Measurements from ENCODE around the gene KLHL21.
A peak's percentile ranks its signal among the peaks of the same experiment; 100 is the strongest.

The KLHL21 gene

GRCh38 chr1:6635161-6635909 is 32.7 kb upstream of the KLHL21 start:
- no peaks in the 10 kb centered on the region for H3K27me3 ChIP-seq (ENCODE audit: insufficient read depth, low read length)
- no peak overlapping the region for H3K4me3 ChIP-seq (ENCODE audit: low read length)
- no peak overlapping the region for H3K27ac ChIP-seq (ENCODE audit: low read depth, low read length)
- no peaks in the 10 kb centered on the region for H3K9me3 ChIP-seq (ENCODE audit: insufficient read depth, low read depth, low read length)
- H3K9ac ChIP-seq (ENCODE audit: low read depth, low read length): no peak overlapping the region
- no peaks in the 10 kb centered on the region for H3K4me1 ChIP-seq (ENCODE audit: insufficient read depth, low read length)
- WGBS: 96% methylated on average over 20 of the region's 20 CpGs
- H3K36me3 ChIP-seq (ENCODE audit: insufficient read depth, low read length): peaks cover 80% of the 10 kb centered on the region

DNA sequence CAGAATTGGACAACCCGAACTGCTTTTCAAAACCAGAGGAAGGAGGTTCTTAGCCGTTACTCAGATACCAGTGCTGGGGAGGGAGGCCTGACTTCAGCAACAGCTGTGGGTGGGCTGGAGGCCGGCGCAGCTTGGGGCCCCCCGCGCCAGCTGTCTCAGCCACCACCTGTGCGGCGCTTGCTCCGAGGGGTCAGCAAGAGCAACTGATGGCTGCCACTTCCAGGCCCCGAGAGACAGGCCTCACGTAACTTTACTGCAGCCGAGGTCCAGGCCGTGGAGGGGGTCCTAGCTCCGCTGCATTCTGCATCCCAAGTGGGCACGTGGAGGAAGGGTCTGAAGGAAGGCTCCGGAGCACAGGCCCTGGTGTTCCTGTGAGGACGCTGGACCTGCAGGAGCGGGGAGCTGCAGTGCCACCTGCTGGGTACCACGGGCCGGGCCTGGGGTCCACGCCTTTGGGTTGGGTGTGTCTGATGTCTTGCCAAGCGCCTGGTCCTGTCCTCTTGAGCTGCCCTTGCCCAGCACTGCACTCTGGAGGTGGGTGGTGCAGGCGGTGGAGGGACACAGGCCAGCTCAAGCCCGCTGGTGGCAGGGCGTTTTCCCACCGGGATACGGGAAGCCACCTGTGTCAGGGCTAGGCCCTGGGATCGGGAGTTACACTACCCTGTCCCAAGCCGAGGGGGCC is 31.8 kb upstream of the KLHL21 start:
- peaks cover 80% of the 10 kb centered on the region for H3K36me3 ChIP-seq (ENCODE audit: insufficient read depth, low read length)
- 87% methylated on average over 29 of the region's 29 CpGs for WGBS
- no peak overlapping the region for H3K27ac ChIP-seq (ENCODE audit: low read depth, low read length)
- H3K4me3 ChIP-seq (ENCODE audit: low read length): no peak overlapping the region
- H3K27me3 ChIP-seq (ENCODE audit: insufficient read depth, low read length): no peaks in the 10 kb centered on the region
- H3K4me1 ChIP-seq (ENCODE audit: insufficient read depth, low read length): no peaks in the 10 kb centered on the region
- no peaks in the 10 kb centered on the region for H3K9me3 ChIP-seq (ENCODE audit: insufficient read depth, low read depth, low read length)
- H3K9ac ChIP-seq (ENCODE audit: low read depth, low read length): no peak overlapping the region

DNA sequence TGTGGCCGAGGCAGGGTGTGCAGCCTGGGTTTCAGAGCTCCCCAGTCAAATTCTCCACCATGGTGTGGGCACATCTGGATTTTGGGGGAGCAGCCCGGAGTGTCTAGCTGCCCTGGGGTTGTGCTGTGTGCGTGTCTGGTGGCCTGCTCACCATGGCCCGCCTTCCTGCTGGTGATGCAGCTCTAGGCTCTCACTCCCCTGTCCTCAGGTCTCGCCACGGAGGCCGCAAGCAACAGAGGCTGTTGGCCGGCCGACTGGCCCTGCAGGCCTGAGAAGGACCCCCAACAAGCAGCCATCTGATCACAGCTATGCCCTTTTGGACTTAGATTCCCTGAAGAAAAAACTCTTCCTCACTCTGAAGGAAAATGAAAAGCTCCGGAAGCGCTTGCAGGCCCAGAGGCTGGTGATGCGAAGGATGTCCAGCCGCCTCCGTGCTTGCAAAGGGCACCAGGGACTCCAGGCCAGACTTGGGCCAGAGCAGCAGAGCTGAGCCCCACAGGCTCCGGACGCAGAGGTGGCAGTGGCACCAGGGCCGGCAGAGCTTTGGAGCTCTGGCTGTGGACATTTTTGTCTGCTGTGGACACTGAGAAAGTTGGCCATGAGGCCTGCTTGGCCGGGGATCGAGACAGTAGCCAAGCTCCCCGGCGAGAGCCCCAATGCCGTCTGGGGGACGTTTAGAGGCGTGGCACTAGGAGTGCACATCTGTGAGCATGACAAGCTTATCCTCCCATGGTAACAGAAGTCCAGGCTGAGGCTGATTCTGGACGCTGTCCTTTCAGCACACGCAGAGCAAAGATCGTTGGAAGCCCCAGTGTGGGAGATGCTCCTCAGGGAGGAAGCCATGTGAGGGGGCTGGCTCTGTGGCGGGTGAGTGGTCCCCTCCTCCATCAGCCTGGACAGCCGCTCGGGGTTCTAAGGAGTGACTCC is 30.2 kb upstream of the KLHL21 start:
- no peak overlapping the region for H3K27ac ChIP-seq (ENCODE audit: low read depth, low read length)
- H3K4me3 ChIP-seq (ENCODE audit: low read length): no peak overlapping the region
- H3K9ac ChIP-seq (ENCODE audit: low read depth, low read length): no peak overlapping the region
- WGBS: 94% methylated on average over 28 of the region's 30 CpGs
- no peaks in the 10 kb centered on the region for H3K9me3 ChIP-seq (ENCODE audit: insufficient read depth, low read depth, low read length)
- H3K36me3 ChIP-seq (ENCODE audit: insufficient read depth, low read length): peaks cover 80% of the 10 kb centered on the region
- H3K4me1 ChIP-seq (ENCODE audit: insufficient read depth, low read length): no peaks in the 10 kb centered on the region
- no peaks in the 10 kb centered on the region for H3K27me3 ChIP-seq (ENCODE audit: insufficient read depth, low read length)

- WGBS: 97% methylated on average over 8 of the region's 8 CpGs
- Histone ChIP-seq H3K4me1 (ENCODE audit: insufficient read depth, low read length) (no peaks in the 10 kb centered on the region), H3K9me3 (ENCODE audit: insufficient read depth, low read depth, low read length) (no peaks in the 10 kb centered on the region), H3K27ac (ENCODE audit: low read depth, low read length) (no peak overlapping the region), H3K4me3 (ENCODE audit: low read length) (no peak overlapping the region), H3K36me3 (ENCODE audit: insufficient read depth, low read length) (peaks cover 73% of the 10 kb centered on the region), H3K9ac (ENCODE audit: low read depth, low read length) (no peak overlapping the region), H3K27me3 (ENCODE audit: insufficient read depth, low read length) (no peaks in the 10 kb centered on the region)
Observed at GRCh38 chr1:6631058-6631457, 28.4 kb upstream of the KLHL21 start.

DNA sequence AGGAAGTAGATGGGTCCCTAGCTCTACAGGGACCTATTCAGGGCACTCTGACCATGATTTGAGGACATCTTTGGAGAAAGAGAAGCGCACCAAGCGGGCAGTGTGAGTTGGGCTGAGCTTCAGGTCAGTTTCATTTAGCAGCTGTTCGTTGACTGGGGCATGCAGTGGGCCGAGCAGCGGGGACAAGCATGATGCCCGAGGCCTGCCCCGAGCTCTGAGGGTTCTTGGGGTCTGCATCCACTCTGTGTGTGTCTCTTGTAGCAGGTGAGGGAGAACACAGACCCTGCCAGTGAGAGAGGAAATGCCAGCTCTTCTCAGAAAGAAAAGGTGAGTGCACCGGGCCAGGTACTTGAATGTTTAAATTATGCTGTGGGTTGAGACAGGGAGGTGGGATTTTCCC is 27.4 kb upstream of the KLHL21 start:
- 94% methylated on average over 8 of the region's 8 CpGs for WGBS
- H3K9ac ChIP-seq (ENCODE audit: low read depth, low read length): peak overlapping the region; percentile 30; the same call in 1 of the 2 replicates
- no peak overlapping the region for H3K4me3 ChIP-seq (ENCODE audit: low read length)
- H3K27ac ChIP-seq (ENCODE audit: low read depth, low read length): no peak overlapping the region
- no peaks in the 10 kb centered on the region for H3K4me1 ChIP-seq (ENCODE audit: insufficient read depth, low read length)
- H3K36me3 ChIP-seq (ENCODE audit: insufficient read depth, low read length): peaks cover 62% of the 10 kb centered on the region
- no peaks in the 10 kb centered on the region for H3K9me3 ChIP-seq (ENCODE audit: insufficient read depth, low read depth, low read length)
- no peaks in the 10 kb centered on the region for H3K27me3 ChIP-seq (ENCODE audit: insufficient read depth, low read length)

GRCh38 chr1:6628971-6629479 is 26.4 kb upstream of the KLHL21 start:
- H3K27me3 ChIP-seq (ENCODE audit: insufficient read depth, low read length): no peaks in the 10 kb centered on the region
- peaks cover 53% of the 10 kb centered on the region for H3K36me3 ChIP-seq (ENCODE audit: insufficient read depth, low read length)
- 92% methylated on average over 12 of the region's 12 CpGs for WGBS
- no peaks in the 10 kb centered on the region for H3K9me3 ChIP-seq (ENCODE audit: insufficient read depth, low read depth, low read length)
- H3K27ac ChIP-seq (ENCODE audit: low read depth, low read length): no peak overlapping the region
- 0 out of 2 replicates have a peak, but pooled peaks cover 1% of the 10 kb centered on the region for H3K4me1 ChIP-seq (ENCODE audit: insufficient read depth, low read length)
- H3K4me3 ChIP-seq (ENCODE audit: low read length): no peak overlapping the region
- no peak overlapping the region for H3K9ac ChIP-seq (ENCODE audit: low read depth, low read length)

GRCh38 chr1:6627841-6628545 is 25.3 kb upstream of the KLHL21 start:
- Histone ChIP-seq H3K36me3 (ENCODE audit: insufficient read depth, low read length) (peaks cover 53% of the 10 kb centered on the region), H3K4me3 (ENCODE audit: low read length) (no peak overlapping the region), H3K4me1 (ENCODE audit: insufficient read depth, low read length) (0 out of 2 replicates have a peak, but pooled peaks cover 2% of the 10 kb centered on the region), H3K27me3 (ENCODE audit: insufficient read depth, low read length) (no peaks in the 10 kb centered on the region), H3K9me3 (ENCODE audit: insufficient read depth, low read depth, low read length) (no peaks in the 10 kb centered on the region), H3K27ac (ENCODE audit: low read depth, low read length) (no peak overlapping the region), H3K9ac (ENCODE audit: low read depth, low read length) (0 out of 2 replicates have a peak overlapping the region, but pooled peaks have one; percentile 14)
- WGBS: 94% methylated on average over 21 of the region's 21 CpGs

GRCh38 chr1:6627031-6627430 is 24.4 kb upstream of the KLHL21 start:
- Histone ChIP-seq H3K9ac (ENCODE audit: low read depth, low read length) (no peak overlapping the region), H3K4me1 (ENCODE audit: insufficient read depth, low read length) (0 out of 2 replicates have a peak, but pooled peaks cover 2% of the 10 kb centered on the region), H3K4me3 (ENCODE audit: low read length) (no peak overlapping the region), H3K36me3 (ENCODE audit: insufficient read depth, low read length) (peaks cover 55% of the 10 kb centered on the region), H3K27me3 (ENCODE audit: insufficient read depth, low read length) (no peaks in the 10 kb centered on the region), H3K27ac (ENCODE audit: low read depth, low read length) (no peak overlapping the region), H3K9me3 (ENCODE audit: insufficient read depth, low read depth, low read length) (no peaks in the 10 kb centered on the region)
- WGBS: 97% methylated on average over 9 of the region's 9 CpGs

DNA sequence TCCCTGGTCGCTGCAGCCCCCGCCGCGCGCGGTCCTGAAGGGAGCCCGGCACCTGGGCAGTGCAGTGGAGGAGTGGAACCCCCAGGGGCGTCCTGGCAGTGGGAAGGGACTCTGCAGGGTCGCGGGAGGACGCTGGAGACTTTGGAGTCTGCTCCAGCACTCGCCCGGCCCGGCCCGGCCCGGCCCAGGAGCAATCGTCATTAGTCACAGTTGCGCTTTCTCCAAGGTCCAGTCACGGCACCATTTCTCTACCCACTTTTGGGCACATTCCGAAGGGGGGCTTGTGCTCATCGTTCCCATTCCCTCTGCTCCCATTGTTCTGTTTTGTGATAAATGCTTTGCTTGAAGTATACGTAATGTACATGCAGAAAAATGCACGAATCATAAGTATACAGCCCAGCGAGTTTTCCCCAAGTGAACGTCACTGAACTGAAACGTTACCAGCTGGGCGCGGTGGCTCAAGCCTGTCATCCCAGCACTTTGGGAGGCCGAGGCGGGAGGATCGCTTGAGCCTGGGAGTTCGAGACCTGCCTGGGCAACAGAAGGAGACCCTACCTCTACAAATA is 23.0 kb upstream of the KLHL21 start:
- Histone ChIP-seq H3K9me3 (ENCODE audit: insufficient read depth, low read depth, low read length) (no peaks in the 10 kb centered on the region), H3K27ac (ENCODE audit: low read depth, low read length) (peak overlapping the region; percentile 91; the same call in 1 of the 2 replicates), H3K27me3 (ENCODE audit: insufficient read depth, low read length) (no peaks in the 10 kb centered on the region), H3K9ac (ENCODE audit: low read depth, low read length) (peak overlapping the region; percentile 86), H3K4me1 (ENCODE audit: insufficient read depth, low read length) (0 out of 2 replicates have a peak, but pooled peaks cover 2% of the 10 kb centered on the region), H3K4me3 (ENCODE audit: low read length) (peak overlapping the region; percentile 81), H3K36me3 (ENCODE audit: insufficient read depth, low read length) (peaks cover 69% of the 10 kb centered on the region)
- WGBS: 25% methylated on average over 32 of the region's 32 CpGs

Data from HUES64 (cell line).